Activated CD8-positive, alpha-beta memory T cell treated with anti-CD3 and anti-CD28 coated beads for 36 hours (primary cell): ENCODE results near the gene SETD9. TPM values are rescaled to one million over a fixed set of nuclear protein-coding genes. Genes with fewer than 3 reads are reported as not detected.

Experiments
- total RNA-seq, 2 experiments: library from RNA; stranded (reverse); gene quantifications; one replicate each; pipeline ENCODE4 v1.2.3, GENCODE V29; 2021

SETD9 gene
- total RNA-seq, 2 experiments from 2014 or later: 14.8 to 16.1 TPM

Other genes with a start within 250 kb of the SETD9 start
- 10 to 100 TPM; 13.8 to 14.0 TPM for gene MAP3K1, start 94.0 kb upstream of the SETD9 start, total RNA-seq
- 10 to 100 TPM; 21.4 to 24.1 TPM for gene MIER3, start 42.5 kb downstream of the SETD9 start, total RNA-seq